ENCODE data around the gene SSUH2. TPM values are rescaled to one million over a fixed set of nuclear protein-coding genes. Genes with fewer than 3 reads are reported as not detected.

The SSUH2 gene
- total and polyA plus RNA-seq, 2 experiments from 2014 or later: 0.73 to 2.3 TPM

DNA sequence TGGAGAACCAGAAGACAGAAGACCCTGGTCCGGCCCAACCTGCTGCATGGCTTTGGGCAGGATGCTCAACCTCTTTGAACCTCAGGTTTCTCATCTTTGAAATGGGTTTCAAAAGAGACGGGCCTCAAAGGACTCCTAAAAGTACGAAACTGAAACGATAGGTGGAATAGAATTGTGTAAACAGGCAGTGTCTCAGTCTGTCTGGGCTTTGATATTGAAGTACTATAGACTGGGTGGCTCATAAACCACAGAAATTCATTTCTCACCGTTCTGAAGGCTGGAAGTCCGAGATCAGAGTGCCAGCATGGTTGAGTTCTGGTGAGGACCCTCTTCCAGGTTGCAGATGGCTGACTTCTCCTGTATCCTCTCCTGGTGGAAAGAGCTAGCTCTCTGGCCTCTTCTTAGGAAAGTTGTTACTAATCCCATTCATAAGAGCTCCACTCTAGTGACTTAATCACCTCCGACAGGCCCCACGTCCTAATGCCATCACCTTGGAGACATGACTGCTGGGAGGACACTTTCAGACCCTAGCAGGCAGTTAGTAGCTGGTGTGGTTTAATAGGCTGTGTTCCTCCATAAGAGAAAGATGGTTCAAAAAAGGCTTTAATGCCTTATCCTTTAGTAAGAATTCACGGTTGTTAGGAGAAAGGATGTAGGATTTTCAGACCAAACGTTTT, 35.7 kb downstream of the SSUH2 start:
- Histone ChIP-seq H3K36me3 (ENCODE audit: insufficient read depth) (no peaks in the 10 kb centered on the region), H3K27me3 (ENCODE audit: insufficient read depth) (no peaks in the 10 kb centered on the region), H3K27ac (ENCODE audit: low read depth) (no peak overlapping the region), H3F3A (replicated peaks; ENCODE audit: low read depth) (no peaks in the 10 kb centered on the region), H4K20me1 (replicated peaks; ENCODE audit: insufficient read depth) (no peaks in the 10 kb centered on the region), H3K4me2 (no peak overlapping the region), H3K79me2 (replicated peaks; ENCODE audit: insufficient read depth) (no peaks in the 10 kb centered on the region), H2AFZ (no peak overlapping the region), H3K9me2 (ENCODE audit: insufficient read depth) (no peaks in the 10 kb centered on the region), H3K4me3 (no peak overlapping the region), H3K4me1 (ENCODE audit: insufficient read depth) (peaks cover 8% of the 10 kb centered on the region; the same call in 1 of the 2 replicates)
- TF ChIP-seq EZH2phosphoT487 (IDR thresholded peaks at IDR 0.05; ENCODE audit: unreplicated experiment): no peak
- TF ChIP-seq, protein P1, sequence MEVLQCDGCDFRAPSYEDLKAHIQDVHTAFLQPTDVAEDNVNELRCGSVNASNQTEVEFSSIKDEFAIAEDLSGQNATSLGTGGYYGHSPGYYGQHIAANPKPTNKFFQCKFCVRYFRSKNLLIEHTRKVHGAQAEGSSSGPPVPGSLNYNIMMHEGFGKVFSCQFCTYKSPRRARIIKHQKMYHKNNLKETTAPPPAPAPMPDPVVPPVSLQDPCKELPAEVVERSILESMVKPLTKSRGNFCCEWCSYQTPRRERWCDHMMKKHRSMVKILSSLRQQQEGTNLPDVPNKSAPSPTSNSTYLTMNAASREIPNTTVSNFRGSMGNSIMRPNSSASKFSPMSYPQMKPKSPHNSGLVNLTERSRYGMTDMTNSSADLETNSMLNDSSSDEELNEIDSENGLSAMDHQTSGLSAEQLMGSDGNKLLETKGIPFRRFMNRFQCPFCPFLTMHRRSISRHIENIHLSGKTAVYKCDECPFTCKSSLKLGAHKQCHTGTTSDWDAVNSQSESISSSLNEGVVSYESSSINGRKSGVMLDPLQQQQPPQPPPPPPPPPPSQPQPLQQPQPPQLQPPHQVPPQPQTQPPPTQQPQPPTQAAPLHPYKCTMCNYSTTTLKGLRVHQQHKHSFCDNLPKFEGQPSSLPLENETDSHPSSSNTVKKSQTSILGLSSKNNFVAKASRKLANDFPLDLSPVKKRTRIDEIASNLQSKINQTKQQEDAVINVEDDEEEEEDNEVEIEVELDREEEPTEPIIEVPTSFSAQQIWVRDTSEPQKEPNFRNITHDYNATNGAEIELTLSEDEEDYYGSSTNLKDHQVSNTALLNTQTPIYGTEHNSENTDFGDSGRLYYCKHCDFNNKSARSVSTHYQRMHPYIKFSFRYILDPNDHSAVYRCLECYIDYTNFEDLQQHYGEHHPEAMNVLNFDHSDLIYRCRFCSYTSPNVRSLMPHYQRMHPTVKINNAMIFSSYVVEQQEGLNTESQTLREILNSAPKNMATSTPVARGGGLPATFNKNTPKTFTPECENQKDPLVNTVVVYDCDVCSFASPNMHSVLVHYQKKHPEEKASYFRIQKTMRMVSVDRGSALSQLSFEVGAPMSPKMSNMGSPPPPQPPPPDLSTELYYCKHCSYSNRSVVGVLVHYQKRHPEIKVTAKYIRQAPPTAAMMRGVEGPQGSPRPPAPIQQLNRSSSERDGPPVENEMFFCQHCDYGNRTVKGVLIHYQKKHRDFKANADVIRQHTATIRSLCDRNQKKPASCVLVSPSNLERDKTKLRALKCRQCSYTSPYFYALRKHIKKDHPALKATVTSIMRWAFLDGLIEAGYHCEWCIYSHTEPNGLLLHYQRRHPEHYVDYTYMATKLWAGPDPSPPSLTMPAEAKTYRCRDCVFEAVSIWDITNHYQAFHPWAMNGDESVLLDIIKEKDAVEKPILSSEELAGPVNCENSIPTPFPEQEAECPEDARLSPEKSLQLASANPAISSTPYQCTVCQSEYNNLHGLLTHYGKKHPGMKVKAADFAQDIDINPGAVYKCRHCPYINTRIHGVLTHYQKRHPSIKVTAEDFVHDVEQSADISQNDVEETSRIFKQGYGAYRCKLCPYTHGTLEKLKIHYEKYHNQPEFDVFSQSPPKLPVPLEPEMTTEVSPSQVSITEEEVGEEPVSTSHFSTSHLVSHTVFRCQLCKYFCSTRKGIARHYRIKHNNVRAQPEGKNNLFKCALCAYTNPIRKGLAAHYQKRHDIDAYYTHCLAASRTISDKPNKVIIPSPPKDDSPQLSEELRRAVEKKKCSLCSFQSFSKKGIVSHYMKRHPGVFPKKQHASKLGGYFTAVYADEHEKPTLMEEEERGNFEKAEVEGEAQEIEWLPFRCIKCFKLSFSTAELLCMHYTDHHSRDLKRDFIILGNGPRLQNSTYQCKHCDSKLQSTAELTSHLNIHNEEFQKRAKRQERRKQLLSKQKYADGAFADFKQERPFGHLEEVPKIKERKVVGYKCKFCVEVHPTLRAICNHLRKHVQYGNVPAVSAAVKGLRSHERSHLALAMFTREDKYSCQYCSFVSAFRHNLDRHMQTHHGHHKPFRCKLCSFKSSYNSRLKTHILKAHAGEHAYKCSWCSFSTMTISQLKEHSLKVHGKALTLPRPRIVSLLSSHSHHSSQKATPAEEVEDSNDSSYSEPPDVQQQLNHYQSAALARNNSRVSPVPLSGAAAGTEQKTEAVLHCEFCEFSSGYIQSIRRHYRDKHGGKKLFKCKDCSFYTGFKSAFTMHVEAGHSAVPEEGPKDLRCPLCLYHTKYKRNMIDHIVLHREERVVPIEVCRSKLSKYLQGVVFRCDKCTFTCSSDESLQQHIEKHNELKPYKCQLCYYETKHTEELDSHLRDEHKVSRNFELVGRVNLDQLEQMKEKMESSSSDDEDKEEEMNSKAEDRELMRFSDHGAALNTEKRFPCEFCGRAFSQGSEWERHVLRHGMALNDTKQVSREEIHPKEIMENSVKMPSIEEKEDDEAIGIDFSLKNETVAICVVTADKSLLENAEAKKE (CRISPR knock-in tag; IDR thresholded peaks at IDR 0.05): no peak
- TF ChIP-seq, protein P2, sequence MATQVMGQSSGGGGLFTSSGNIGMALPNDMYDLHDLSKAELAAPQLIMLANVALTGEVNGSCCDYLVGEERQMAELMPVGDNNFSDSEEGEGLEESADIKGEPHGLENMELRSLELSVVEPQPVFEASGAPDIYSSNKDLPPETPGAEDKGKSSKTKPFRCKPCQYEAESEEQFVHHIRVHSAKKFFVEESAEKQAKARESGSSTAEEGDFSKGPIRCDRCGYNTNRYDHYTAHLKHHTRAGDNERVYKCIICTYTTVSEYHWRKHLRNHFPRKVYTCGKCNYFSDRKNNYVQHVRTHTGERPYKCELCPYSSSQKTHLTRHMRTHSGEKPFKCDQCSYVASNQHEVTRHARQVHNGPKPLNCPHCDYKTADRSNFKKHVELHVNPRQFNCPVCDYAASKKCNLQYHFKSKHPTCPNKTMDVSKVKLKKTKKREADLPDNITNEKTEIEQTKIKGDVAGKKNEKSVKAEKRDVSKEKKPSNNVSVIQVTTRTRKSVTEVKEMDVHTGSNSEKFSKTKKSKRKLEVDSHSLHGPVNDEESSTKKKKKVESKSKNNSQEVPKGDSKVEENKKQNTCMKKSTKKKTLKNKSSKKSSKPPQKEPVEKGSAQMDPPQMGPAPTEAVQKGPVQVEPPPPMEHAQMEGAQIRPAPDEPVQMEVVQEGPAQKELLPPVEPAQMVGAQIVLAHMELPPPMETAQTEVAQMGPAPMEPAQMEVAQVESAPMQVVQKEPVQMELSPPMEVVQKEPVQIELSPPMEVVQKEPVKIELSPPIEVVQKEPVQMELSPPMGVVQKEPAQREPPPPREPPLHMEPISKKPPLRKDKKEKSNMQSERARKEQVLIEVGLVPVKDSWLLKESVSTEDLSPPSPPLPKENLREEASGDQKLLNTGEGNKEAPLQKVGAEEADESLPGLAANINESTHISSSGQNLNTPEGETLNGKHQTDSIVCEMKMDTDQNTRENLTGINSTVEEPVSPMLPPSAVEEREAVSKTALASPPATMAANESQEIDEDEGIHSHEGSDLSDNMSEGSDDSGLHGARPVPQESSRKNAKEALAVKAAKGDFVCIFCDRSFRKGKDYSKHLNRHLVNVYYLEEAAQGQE (IDR thresholded peaks at IDR 0.05; ENCODE audit: unreplicated experiment): no peak
- no peak for TF ChIP-seq ZNF114 (CRISPR knock-in tag; IDR thresholded peaks at IDR 0.05)
- TF ChIP-seq NANOG (IDR thresholded peaks at IDR 0.05; ENCODE audit: borderline replicate concordance): no peak
- TF ChIP-seq, protein P3, sequence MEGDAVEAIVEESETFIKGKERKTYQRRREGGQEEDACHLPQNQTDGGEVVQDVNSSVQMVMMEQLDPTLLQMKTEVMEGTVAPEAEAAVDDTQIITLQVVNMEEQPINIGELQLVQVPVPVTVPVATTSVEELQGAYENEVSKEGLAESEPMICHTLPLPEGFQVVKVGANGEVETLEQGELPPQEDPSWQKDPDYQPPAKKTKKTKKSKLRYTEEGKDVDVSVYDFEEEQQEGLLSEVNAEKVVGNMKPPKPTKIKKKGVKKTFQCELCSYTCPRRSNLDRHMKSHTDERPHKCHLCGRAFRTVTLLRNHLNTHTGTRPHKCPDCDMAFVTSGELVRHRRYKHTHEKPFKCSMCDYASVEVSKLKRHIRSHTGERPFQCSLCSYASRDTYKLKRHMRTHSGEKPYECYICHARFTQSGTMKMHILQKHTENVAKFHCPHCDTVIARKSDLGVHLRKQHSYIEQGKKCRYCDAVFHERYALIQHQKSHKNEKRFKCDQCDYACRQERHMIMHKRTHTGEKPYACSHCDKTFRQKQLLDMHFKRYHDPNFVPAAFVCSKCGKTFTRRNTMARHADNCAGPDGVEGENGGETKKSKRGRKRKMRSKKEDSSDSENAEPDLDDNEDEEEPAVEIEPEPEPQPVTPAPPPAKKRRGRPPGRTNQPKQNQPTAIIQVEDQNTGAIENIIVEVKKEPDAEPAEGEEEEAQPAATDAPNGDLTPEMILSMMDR (conservative IDR thresholded peaks at IDR 0.05; ENCODE audit: low read depth in 2 of 2): no peak
- TF ChIP-seq CREB1 (CRISPR knock-in tag; IDR thresholded peaks at IDR 0.05; ENCODE audit: low read depth): no peak
- TF ChIP-seq, protein P4, sequence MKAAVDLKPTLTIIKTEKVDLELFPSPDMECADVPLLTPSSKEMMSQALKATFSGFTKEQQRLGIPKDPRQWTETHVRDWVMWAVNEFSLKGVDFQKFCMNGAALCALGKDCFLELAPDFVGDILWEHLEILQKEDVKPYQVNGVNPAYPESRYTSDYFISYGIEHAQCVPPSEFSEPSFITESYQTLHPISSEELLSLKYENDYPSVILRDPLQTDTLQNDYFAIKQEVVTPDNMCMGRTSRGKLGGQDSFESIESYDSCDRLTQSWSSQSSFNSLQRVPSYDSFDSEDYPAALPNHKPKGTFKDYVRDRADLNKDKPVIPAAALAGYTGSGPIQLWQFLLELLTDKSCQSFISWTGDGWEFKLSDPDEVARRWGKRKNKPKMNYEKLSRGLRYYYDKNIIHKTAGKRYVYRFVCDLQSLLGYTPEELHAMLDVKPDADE (IDR thresholded peaks at IDR 0.05): no peak
- no peak for TF ChIP-seq JUNB (IDR thresholded peaks at IDR 0.05; ENCODE audit: unreplicated experiment)
- no peak for TF ChIP-seq POLR2AphosphoS5 (IDR thresholded peaks at IDR 0.05; ENCODE audit: low read depth)
- no peak for TF ChIP-seq ZNF331 (CRISPR knock-in tag; IDR thresholded peaks at IDR 0.05; ENCODE audit: low read depth)
- Mint-ChIP-seq H3K4me1 (peaks cover 8% of the 10 kb centered on the region), H3K36me3 (ENCODE audit: low read depth) (peaks cover 5% of the 10 kb centered on the region; the same call in 1 of the 3 replicates), H3K27ac (no peak overlapping the region), H3K9me3 (peaks cover 11% of the 10 kb centered on the region; the same call in 2 of the 3 replicates), H3K4me3 (no peak overlapping the region), H3K27me3 (ENCODE audit: insufficient read depth, low read depth, poor library complexity) (peaks cover 3% of the 10 kb centered on the region)
- DNase-seq (ENCODE audit: low spot score) (no peak), ATAC-seq (no peak)
